Measurements from ENCODE around the gene BICD2.

GRCh38 chr9:92734931-92735635 is 29.6 kb downstream of the BICD2 start:
- TF ChIP-seq CTCF (IDR thresholded peaks at IDR 0.05) (no peak), POLR2AphosphoS5 (IDR thresholded peaks at IDR 0.05) (no peak)

Measured in prostate gland (tissue), 2 donors.